Naive thymus-derived CD4-positive, alpha-beta T cell (primary cell): ENCODE measurements around the gene DYRK2. TPM values are rescaled to one million over a fixed set of nuclear protein-coding genes. Genes with fewer than 3 reads are reported as not detected.
A peak's percentile ranks its signal among the peaks of the same experiment; 100 is the strongest.

Experiments
- ATAC-seq: fragments of 150-1000 bp; cut with Tn5 transposase; 2 replicates; pipeline ENCODE4 v1.10.0; 2021; ENCODE audit warnings: mild to moderate bottlenecking, moderate library complexity
- CTCF ChIA-PET: fragments of 350-600 bp; sonication (Branson Sonifier 250); formaldehyde crosslinking; loops from one replicate; lab custom pipeline; 2021; ENCODE audit warnings: antibody characterized with exemption; lab: Charles Lee
- POLR2A ChIA-PET: fragments of 350-600 bp; sonication (Branson Sonifier 250); formaldehyde crosslinking; loops from one replicate; lab custom pipeline; 2021; ENCODE audit warnings: antibody characterized with exemption, inconsistent platforms; lab: Charles Lee
- DNase-seq, 9 donors: peaks; one replicate each; pipeline versions ENCODE4 v3.0.0 to v3.0.0-alpha.2; 2020 to 2022; ENCODE audit warnings: mixed read lengths in 1 of 9
- H3K27ac ChIP-seq: one replicate; pipeline ENCODE4 v1.7.0; 2013; ENCODE audit warnings: mild to moderate bottlenecking, low read depth, low read length, moderate library complexity
- H3K27me3 ChIP-seq, 2 donors: one replicate each; pipeline ENCODE4 v1.7.0; 2013; ENCODE audit warnings: low read length in 2 of 2, mild to moderate bottlenecking in 2 of 2, moderate library complexity in 2 of 2; ENCODE audit not compliant: control insufficient read depth in 2 of 2, insufficient read depth in 2 of 2
- H3K36me3 ChIP-seq, 3 experiments: 1 replicate in 2 of 3; 2 replicates in 1 of 3; pipeline ENCODE4 v1.7.0; 2013; ENCODE audit warnings: low read length in 3 of 3, mild to moderate bottlenecking in 3 of 3, moderate library complexity in 1 of 3; ENCODE audit not compliant: insufficient read depth in 3 of 3, control insufficient read depth in 2 of 3
- H3K4me1 ChIP-seq, 2 donors: one replicate each; pipeline ENCODE4 v1.7.0; 2013; ENCODE audit warnings: low read length in 2 of 2, mild to moderate bottlenecking in 2 of 2, moderate library complexity in 1 of 2; ENCODE audit not compliant: control insufficient read depth in 2 of 2, insufficient read depth in 2 of 2
- H3K4me3 ChIP-seq: 2 replicates; pipeline ENCODE4 v1.7.0; 2013; ENCODE audit warnings: mild to moderate bottlenecking, low read length
- H3K9me3 ChIP-seq, 3 experiments: 1 replicate in 2 of 3; 2 replicates in 1 of 3; pipeline ENCODE4 v1.7.0; 2013; ENCODE audit warnings: low read length in 3 of 3; ENCODE audit not compliant: control insufficient read depth in 2 of 3
- H3K27ac Mint-ChIP-seq, 9 donors: one replicate each; pipeline ENCODE4 v1.8.0; 2020 to 2022; ENCODE audit warnings: mixed read lengths in 9 of 9, mild to moderate bottlenecking in 8 of 9, moderate library complexity in 5 of 9, inconsistent platforms in 2 of 9
- H3K27me3 Mint-ChIP-seq, 5 donors: one replicate each; pipeline ENCODE4 v1.8.0; 2021 to 2022; ENCODE audit warnings: mixed read lengths in 5 of 5, mild to moderate bottlenecking in 1 of 5
- H3K36me3 Mint-ChIP-seq, 5 donors: one replicate each; pipeline ENCODE4 v1.8.0; 2020 to 2022; ENCODE audit warnings: mixed read lengths in 5 of 5, mild to moderate bottlenecking in 3 of 5, inconsistent platforms in 1 of 5
- H3K4me1 Mint-ChIP-seq, 7 donors: one replicate each; pipeline ENCODE4 v1.8.0; 2020 to 2022; ENCODE audit warnings: mixed read lengths in 7 of 7, mild to moderate bottlenecking in 3 of 7, inconsistent platforms in 1 of 7
- H3K4me3 Mint-ChIP-seq, 10 donors: one replicate each; pipeline ENCODE4 v1.8.0; 2020 to 2022; ENCODE audit warnings: mild to moderate bottlenecking in 10 of 10, mixed read lengths in 10 of 10, moderate library complexity in 6 of 10, inconsistent platforms in 2 of 10
- H3K9me3 Mint-ChIP-seq, 11 donors: one replicate each; pipeline ENCODE4 v1.8.0; 2020 to 2022; ENCODE audit warnings: mixed read lengths in 11 of 11, mild to moderate bottlenecking in 4 of 11, inconsistent platforms in 1 of 11, moderate library complexity in 1 of 11
- intact Hi-C, 2 donors: fragments of 100-400 bp; cut with micrococcal nuclease; formaldehyde crosslinking; loops; one replicate each; pipeline ENCODE4 v1.15.1; 2023
- polyA plus RNA-seq, 2 donors: library from polyadenylated mRNA; unstranded; fragments of 300-500 nt; fragmentation: Illumina TruSeq; gene quantifications; one replicate each; pipeline ENCODE4 v1.2.3, GENCODE V29; 2021
- total RNA-seq, 6 experiments: library from RNA in 5 of 6; stranded (reverse) in 5 of 6; gene quantifications; 1 replicate in 5 of 6; 2 replicates in 1 of 6; pipeline ENCODE4 v1.2.3 and lab custom pipeline; 2021 to 2026

The DYRK2 gene
- total and polyA plus RNA-seq, 7 experiments from 2014 or later, result 55.3 to 157 (median 98.1) TPM

- H3K27ac Mint-ChIP-seq, result no peak overlapping the region
- POLR2A ChIA-PET, result no interaction called here
- CTCF ChIA-PET, result no interaction called here
These were observed 60.9 kb downstream of the DYRK2 start for GRCh38 chr12:67709367-67709954.

DNA sequence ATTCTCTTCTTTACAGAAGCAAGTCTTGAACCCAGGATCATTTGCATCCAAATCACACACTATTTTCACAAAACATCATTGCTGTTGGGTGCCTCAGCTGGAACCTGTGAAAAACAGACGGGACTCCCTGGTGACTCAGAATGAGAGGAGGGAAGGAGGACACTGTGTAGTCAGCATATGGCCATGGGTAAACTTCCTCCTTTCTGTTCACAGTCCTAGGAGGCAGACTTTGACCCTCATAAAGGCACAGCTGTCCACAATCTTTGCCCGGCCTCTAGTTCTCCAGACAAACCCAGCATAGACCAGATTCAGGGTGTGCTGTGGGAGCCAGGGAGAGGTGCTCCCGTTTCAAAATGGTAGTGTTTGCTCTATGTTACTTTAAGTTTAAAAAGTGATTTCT, 62.0 kb downstream of the DYRK2 start:
- intact Hi-C loops, result no loop called here
- H3K4me3 Mint-ChIP-seq, result no peak overlapping the region
- ChIA-PET POLR2A (no interaction called here), CTCF (no interaction called here)
- no peak overlapping the region for H3K4me3 ChIP-seq
- peaks cover 0 to 17% (median 0%) of the 10 kb centered on the region in 5 donors for H3K27me3 Mint-ChIP-seq
- H3K27ac ChIP-seq, result no peak overlapping the region
- ATAC-seq (peak; percentile 60), DNase-seq (no peak)
- H3K9me3 ChIP-seq, result no peaks in the 10 kb centered on the region
- no peaks in the 10 kb centered on the region for H3K36me3 ChIP-seq
- no peaks in the 10 kb centered on the region for H3K27me3 ChIP-seq
- H3K27ac Mint-ChIP-seq, result peak overlapping the region in 1 of 9 donors; percentile 15
- peaks cover 0 to 6% (median 3%) of the 10 kb centered on the region in 7 donors for H3K4me1 Mint-ChIP-seq
- no peaks in the 10 kb centered on the region for H3K4me1 ChIP-seq
- no peaks in the 10 kb centered on the region for H3K9me3 Mint-ChIP-seq
- H3K36me3 Mint-ChIP-seq, result peaks cover 0 to 27% (median 5%) of the 10 kb centered on the region in 5 donors

More at GRCh38 chr12:67709367-67709954, 60.9 kb downstream of the DYRK2 start:
- Mint-ChIP-seq H3K4me3 (no peak overlapping the region), H3K27me3 (peaks cover 0 to 27% (median 0%) of the 10 kb centered on the region in 5 donors), H3K9me3 (peaks cover 0 to 1% (median 0%) of the 10 kb centered on the region in 11 donors), H3K4me1 (peaks cover 0 to 9% (median 4%) of the 10 kb centered on the region in 7 donors), H3K36me3 (peaks cover 0 to 20% (median 5%) of the 10 kb centered on the region in 5 donors)
- intact Hi-C loops, result no loop called here
- Histone ChIP-seq H3K4me3 (no peak overlapping the region), H3K27ac (no peak overlapping the region), H3K27me3 (no peaks in the 10 kb centered on the region), H3K9me3 (no peaks in the 10 kb centered on the region), H3K4me1 (no peaks in the 10 kb centered on the region), H3K36me3 (no peaks in the 10 kb centered on the region)
- ATAC-seq (no peak), DNase-seq (no peak)

GRCh38 chr12:67712011-67712410, 63.5 kb downstream of the DYRK2 start:
- peak overlapping the region in 1 of 9 donors; percentile 17 for H3K27ac Mint-ChIP-seq
- ATAC-seq (no peak), DNase-seq (no peak)
- POLR2A ChIA-PET, result no interaction called here
- H3K4me3 ChIP-seq, result no peak overlapping the region
- H3K36me3 Mint-ChIP-seq, result peaks cover 0 to 34% (median 5%) of the 10 kb centered on the region in 5 donors
- H3K27ac ChIP-seq, result no peak overlapping the region
- H3K4me1 ChIP-seq, result no peaks in the 10 kb centered on the region
- H3K4me1 Mint-ChIP-seq, result peaks cover 0 to 6% (median 0%) of the 10 kb centered on the region in 7 donors
- H3K4me3 Mint-ChIP-seq, result no peak overlapping the region
- H3K27me3 ChIP-seq, result no peaks in the 10 kb centered on the region
- CTCF ChIA-PET, result no interaction called here
- peaks cover 0 to 10% (median 0%) of the 10 kb centered on the region in 5 donors for H3K27me3 Mint-ChIP-seq
- intact Hi-C loops, result no loop called here
- no peaks in the 10 kb centered on the region for H3K36me3 ChIP-seq
- no peaks in the 10 kb centered on the region for H3K9me3 ChIP-seq
- H3K9me3 Mint-ChIP-seq, result no peaks in the 10 kb centered on the region

GRCh38 chr12:67714648-67715047, 66.1 kb downstream of the DYRK2 start:
- peaks cover 0 to 31% (median 5%) of the 10 kb centered on the region in 5 donors for H3K36me3 Mint-ChIP-seq
- peaks cover 0 to 7% (median 0%) of the 10 kb centered on the region in 5 donors for H3K27me3 Mint-ChIP-seq
- peak overlapping the region in 1 of 9 donors; percentile 20 for H3K27ac Mint-ChIP-seq
- no peak for DNase-seq
- H3K36me3 ChIP-seq, result no peaks in the 10 kb centered on the region
- H3K4me1 ChIP-seq, result no peaks in the 10 kb centered on the region
- intact Hi-C loops, result no loop called here
- H3K27ac ChIP-seq, result no peak overlapping the region
- CTCF ChIA-PET, result no interaction called here
- H3K9me3 ChIP-seq, result no peaks in the 10 kb centered on the region
- no peak overlapping the region for H3K4me3 Mint-ChIP-seq
- peaks cover 0 to 10% (median 0%) of the 10 kb centered on the region in 7 donors for H3K4me1 Mint-ChIP-seq
- no peaks in the 10 kb centered on the region for H3K9me3 Mint-ChIP-seq
- no peaks in the 10 kb centered on the region for H3K27me3 ChIP-seq
- no peak for ATAC-seq
- POLR2A ChIA-PET, result no interaction called here
- H3K4me3 ChIP-seq, result no peak overlapping the region
